Kidney capillary endothelial cell (primary cell): ENCODE results near the gene PARP12.

ENCODE experiments used
- DNase-seq: peaks from one replicate; pipeline ENCODE4 v3.0.0-alpha.2; 2018; ENCODE audit warnings: low spot score

The PARP12 gene

DNA sequence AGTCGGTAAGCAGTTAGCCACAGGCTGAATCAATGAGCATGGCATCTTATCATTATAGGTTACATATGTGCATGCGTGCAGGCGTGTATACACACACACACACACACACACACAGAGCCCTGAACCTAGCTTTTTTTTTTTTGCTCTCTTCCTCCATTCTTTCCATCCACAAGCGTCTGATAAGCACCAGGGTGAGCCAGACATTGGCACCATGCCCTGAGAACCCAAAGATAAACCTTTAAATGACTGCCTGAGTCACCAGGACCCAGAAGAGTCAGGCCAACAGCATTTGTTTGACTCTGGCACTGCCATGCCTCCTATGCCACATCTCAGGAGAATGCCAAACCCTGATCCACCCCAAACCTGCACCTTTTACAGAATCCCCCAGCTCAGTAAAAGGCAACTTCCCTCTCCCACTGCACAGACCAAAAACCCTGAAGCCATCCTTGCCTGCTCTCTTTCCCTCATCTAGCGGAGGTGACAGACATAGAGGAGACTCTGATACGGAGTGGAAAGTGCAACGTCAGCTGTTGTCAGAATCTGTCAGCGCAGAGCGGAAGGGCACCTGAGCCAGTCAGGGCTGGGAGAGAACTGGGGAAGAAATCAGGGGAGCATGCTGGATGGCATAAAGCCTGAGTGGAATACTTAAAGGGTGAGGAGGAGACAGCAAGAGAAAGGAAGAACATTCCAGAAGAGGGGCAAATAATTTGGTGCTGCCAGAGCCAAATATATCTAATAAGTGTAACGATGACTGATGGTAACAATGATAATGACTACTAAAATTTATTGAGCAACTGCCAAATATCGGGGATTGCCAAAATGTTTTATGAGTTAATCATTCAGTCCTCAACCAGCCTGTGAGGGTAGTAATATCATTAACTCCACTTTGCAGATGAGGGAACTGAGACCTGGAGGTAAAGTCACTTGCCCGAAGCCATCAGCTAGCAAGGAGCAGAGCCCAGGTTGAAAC, 3.2 kb downstream of the PARP12 start:
- DNase-seq: no peak

DNA sequence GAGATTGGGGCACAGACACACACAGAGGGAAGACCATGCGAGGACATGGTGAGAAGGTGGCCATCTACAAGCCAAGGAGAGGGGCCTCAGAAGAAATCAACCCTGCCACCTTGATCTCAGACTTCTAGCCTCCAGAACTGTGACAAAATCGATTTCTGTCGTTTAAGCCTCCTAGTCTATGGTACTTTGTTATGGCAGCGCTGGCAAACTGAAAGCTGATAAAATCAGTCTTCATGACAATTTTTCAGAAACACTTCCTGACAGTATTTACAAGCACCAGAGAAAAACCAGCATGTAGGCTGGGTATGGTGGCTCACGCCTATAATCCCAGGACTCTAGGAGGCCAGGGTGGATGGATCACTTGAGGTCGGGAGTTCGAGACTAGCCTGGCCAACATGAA, 4.2 kb downstream of the PARP12 start:
- DNase-seq: no peak

DNA sequence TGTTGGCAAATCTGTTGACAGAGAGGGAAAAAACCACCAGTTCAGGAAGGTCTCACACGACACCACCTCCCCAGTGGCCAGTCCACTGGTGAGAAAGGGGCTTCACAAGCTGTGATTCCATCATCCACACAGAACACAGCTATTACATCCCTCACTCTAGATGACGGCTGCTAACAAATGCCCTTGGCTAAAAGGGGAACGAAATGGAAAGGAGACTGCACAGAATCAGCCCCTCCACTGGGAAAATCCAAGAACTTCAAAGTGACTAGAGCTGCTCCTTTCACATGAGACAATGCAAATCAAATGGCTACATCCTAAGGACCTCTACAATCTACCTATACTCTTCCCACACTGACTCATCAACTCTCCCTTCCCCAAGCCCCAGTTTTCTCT, 5.6 kb downstream of the PARP12 start:
- DNase-seq: no peak

DNA sequence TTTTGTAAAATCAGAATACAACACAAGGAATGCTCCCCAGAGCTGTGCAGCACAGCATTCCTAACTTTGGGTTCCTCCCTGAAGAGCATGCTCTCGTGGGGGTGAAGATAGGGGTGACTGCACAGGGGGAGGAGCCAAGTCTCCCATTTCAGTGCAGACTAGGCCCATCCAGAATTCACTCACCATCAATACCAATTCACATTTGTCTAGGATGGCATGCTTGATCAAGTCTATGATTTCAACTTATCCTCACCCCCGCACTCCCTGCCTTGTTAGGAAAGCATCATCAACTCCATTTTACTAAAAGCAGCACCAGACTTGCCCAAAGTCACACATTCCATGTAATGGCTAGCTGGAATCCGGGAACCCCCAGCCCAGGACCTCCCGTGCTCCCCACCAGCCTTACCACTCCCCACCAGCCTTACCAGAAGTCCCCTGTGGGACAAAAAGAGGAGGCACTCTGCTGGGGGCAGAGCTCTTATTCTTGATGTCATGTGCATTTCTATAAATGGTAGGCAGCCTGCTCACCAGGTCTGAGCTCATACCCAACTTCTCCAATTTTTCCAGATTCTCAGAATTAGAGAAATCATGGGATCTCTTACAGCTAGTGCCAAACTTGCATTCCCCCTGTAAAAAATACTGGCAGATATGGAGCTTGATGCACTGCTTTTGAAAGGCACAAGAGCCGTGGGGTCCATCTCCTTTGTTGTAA, 6.2 kb downstream of the PARP12 start:
- DNase-seq: no peak

DNA sequence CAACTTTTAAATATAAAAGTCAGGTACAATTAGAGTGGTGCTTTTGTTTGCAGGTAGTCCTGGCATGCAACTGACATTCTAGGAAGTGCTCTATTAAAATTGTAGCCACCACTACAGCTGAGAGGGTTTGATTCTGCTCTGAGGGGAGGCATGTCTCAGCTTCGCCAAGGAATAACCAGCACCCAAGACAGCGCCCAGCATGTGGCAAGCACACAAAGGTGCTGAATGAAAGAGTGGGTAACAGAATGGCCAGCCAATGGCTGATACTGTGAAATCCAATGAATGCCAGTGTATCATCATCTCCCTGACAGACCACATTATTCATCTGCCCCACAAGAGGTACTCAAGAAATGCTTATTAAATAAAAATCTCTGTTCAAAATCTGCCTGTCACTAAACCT, 6.9 kb downstream of the PARP12 start:
- no peak for DNase-seq

DNA sequence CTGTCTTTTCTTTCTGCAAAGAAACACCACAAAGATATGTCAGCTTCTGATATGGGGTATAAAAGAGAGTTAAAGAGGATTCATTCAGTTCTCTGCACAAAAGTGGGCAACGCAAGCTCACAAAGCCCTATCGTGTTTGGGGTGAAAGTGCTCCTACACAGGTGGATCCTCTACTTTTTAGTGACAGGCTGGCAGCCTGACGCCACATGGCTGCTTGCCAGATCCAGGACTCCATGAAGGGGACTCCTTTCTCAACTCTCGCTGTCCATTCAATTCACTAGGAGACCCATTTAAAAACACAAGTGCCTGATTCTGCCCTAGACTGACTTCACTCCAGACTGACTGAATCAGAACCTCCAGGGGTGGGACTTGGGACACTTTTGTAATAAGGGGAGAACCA, 8.0 kb downstream of the PARP12 start:
- DNase-seq: no peak

DNA sequence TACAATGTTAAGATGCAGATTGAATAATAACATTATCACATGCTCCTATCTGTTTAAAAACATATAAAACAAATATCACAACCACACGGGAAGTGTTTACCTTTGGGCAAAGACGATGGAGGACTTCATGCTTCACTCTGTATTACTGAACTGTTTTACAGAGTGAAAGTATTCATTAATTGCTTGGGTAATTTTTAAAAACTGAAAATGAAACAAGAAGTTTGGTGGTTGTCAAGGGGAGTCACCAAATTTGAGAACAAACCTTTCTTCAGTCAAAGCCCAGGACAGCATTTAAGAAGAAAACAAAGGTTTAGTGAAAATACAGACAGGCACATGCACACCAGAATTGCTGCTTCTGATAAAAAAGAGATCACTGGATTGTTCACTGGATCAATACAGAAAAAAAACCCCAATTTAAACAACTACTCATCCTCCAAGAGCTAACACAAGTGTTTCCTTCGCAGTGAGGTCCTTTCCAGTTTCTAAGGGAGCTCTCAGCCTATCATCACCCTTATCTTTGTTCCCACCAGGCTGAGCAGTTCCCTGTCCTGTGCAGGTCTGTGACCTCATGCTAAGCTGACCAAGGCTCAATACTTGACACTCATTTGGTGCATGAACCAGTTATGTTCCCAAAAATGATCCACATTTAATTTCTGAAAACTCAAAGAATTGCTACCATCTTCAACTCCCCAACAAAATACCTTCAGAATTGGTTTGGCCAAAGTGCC, 8.8 kb downstream of the PARP12 start:
- no peak for DNase-seq

DNA sequence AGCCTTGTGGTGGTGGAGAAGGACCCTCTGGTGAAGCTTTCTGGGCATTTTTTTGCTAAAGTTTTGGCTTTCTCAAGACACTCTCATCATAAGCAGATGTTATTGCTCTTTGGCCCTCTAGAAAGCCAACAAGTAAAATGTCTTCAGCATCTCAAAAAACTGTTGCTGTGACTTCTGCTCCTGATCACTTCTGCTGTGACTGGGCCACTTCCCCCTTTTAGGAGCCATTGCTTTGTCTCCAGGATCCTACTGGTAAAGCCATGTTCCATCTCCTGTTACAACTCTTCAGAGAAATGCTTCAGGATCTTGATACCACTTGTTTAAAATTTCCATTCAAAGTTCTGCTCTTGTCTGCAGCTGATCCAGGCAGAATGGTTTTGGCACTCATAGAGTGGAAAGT, 10.9 kb downstream of the PARP12 start:
- no peak for DNase-seq

DNA sequence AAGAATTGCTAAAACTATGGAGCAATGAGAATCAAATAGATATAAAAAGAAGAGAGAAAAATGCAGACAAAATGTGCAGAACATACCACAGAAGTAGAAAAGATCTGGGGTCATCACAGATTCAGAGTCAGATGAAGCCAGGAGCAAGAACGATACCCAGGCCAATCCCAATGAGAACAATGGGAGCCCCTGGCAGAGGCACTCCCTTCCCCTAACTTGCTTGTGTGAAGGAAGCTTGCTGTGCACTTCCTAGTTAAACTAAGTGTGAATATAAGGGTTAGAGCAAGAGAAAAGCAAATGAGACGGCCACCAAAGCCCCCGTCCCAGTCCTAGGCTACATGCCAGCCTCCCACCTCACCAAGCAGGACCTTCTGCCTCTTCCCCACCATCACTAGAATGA, 12.7 kb downstream of the PARP12 start:
- DNase-seq: no peak

DNA sequence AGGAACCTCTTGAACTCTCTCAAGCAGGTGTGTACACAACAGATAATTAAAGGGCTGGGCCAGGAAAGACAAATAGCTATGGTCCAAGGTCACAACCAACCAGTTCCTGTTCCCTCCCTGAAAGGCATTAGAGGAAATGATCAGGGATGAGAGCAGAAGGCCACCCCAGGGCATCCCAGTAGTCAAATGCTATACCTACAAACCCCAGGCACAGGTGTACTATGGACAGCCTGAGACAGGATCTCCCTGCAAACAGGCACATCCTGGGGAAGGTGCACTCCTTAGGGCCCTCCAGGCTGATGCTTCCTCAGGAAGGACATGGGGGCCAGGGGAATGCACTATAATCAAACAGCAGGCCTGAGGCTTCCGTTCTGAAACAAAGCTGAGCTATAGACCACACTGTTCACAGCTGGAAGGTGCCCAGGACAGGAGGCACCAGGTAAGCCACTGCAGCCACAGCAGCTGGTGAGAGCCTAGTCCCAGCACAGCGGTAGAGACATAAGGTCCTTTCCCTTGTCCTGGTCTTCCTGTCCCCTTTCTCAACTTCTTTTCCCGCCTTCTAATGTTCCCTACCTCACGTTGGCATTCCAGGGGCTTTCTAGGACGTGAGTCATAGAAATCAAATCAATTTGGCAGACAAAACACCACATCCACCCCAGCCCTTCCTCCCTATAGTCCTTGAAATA, 13.3 kb downstream of the PARP12 start:
- DNase-seq: no peak

DNA sequence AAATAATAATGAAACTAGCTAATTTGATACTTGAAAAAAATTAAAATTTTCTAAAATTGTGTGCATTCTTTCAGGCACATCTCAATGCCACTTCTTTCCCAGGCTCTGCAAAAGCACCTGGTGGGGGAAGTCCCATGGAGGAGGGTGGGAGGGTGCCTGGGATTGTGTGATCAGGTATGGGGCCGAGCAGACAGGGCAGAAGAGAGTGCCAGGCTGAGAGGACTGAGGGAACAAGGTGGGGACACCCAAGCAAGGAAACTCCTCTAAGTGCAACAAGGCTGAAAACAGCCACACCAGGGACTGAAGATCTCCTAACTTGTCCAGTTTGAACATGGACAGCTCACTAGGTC, 13.8 kb downstream of the PARP12 start:
- DNase-seq: no peak

DNA sequence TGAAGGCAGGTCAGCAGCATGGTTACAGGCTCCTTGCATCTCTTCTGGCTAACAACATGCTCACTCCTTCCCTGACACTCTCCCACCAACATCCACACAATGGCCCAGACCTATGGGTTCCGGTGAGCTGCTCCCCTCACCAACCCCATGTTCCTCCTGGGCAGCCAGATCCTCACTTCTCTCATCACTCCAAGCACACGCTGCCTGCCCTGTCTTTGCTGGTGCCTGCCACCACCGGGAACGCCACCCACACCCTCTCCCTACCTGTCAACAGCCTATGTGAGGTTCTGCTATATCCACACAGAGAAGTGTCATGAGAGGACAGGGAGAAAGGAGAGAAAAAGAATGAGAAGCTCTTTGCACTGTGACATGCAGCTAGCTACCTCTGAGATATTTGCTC, 14.6 kb downstream of the PARP12 start:
- DNase-seq: no peak

DNA sequence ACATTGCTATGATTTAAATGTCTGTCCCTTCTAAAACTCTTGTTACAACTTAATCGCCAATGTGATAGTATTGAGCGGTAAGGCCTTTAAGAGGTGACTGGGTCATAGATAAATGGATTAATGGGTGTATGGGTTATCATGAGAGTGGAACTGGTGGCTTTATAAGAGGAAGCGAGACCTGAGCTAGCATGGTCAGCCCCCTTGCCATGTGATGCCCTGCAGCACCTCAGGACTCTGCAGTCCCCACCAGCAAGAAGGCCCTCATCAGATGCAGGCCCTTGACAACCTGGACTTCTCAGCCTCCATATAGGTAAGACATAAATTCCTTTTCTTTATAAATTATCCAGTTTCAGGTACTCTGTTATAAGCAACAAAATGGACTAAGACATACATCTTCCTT, 15.6 kb downstream of the PARP12 start:
- no peak for DNase-seq

DNA sequence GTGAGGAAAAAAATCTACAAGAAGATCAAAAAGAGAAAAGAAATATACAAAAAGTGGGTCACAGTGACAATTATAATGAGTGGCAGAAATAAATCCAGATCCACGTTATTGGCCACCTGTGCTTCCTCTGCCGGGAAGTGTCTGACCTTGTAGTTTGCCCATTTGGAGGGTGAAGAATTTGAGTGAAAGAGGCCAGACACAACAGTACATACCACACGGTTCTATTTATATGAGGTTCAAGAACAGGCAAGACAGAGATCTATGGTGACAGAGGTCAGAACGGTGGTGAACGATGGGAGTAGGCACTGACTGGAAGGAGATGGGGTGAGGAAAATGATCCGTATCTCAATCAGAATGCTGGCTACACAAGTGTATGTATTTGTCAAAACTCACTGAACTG, 17.1 kb downstream of the PARP12 start:
- DNase-seq: no peak

DNA sequence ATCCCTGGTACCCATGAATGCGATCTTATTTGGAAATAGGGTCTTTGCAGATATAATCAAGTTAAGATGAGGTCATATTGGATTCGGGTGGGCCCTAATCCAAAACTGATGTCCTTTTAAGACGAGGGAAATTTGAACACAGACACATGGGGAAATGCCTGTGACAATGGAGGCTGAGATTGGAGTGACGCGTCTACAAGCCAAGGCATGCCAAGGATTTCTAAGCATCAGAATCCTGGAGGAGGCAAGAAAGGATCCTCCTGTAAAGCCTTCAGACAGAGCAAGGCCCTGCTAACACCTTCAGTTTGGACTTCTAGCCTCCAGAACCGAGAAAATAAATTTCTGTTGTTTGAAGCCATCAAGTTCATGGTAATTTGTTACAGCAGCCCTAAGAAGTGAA, 18.5 kb downstream of the PARP12 start:
- DNase-seq: no peak

DNA sequence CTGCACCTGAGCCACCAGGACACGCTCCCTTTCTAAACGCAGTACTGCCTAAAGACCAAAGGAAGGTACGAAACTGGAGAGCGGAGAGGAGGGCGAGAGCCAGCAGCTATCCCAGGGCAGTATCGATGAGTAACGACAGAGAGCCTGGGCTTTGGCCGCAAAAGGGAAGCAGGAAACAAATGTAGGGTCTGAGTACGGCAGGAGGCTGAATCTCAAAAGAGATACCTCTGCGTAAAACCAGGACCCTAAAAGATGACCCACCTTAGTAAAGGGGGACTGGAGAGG, 20.4 kb downstream of the PARP12 start:
- DNase-seq: no peak

DNA sequence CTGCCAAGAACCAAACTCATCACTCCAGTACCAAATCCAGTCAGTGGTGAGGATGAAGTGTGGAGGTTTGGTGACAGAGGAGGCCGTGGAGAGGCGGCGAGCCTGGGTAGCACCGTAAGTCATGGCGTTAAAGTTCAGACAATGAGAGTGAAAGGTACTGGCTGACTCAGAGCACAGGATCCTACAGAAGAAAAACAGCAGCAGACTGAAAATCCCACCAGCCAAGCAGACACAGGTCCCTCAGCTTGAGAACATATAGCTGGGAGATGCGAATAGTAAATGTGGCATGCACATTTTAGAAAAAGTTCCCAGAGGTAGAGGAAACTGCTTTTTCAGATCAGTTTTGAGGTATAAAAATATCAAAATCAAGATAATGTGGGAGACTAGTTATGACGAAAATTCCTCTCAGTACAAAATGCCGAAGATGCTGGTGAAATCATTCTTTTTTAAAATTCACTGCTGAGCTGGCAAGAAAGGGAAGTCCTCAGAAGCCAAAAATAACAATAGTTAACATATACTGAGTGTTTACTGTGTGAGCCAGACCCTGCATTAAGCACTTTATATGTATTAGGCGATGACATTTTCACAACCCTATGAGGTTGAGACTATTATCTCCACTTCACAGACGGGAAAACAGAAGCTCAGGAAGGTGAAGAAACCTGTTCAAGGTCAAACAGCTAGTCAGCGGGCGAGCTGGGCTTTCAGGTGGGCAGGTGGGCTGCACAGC, 20.9 kb downstream of the PARP12 start:
- DNase-seq: no peak

DNA sequence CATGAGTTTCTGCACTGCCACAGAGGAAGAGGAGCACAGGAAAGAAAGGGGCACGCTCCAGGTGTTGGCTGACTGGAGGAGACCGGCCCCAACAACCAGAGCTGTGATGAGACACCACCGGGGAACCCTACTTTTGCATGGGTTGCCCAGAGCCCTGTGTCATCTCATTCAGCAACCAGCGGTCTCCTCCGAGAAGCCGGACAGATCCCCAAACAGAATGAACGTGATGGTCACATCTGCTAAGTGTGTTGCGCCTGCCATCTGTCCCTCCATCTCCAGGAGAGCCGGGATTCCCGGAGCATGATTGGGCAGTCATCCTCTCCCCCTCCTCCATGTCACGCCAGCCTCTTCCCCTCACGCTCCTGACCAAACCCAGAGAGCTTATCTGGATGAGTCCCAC, 22.9 kb downstream of the PARP12 start:
- DNase-seq: no peak

DNA sequence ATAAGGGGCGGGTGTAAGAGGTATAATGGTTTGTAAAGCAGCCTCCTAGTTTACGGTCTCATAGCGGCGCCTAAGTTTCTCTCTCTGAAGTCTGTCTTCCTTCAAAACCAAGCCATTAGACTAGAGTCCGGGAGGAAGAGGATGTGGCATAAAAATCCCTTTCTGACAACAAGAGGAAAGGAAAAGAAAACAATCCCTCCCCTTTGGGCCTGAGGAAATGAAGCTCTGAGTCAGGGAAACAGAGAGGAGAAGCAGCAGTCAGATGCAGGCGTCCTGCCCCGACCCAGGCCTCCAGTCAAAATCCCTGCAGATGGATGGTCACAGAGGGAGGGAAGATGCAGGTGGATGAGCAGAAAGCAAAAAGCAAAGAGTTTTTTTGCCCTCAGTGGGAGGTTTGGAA, 23.7 kb downstream of the PARP12 start:
- peak; percentile 65 for DNase-seq

DNA sequence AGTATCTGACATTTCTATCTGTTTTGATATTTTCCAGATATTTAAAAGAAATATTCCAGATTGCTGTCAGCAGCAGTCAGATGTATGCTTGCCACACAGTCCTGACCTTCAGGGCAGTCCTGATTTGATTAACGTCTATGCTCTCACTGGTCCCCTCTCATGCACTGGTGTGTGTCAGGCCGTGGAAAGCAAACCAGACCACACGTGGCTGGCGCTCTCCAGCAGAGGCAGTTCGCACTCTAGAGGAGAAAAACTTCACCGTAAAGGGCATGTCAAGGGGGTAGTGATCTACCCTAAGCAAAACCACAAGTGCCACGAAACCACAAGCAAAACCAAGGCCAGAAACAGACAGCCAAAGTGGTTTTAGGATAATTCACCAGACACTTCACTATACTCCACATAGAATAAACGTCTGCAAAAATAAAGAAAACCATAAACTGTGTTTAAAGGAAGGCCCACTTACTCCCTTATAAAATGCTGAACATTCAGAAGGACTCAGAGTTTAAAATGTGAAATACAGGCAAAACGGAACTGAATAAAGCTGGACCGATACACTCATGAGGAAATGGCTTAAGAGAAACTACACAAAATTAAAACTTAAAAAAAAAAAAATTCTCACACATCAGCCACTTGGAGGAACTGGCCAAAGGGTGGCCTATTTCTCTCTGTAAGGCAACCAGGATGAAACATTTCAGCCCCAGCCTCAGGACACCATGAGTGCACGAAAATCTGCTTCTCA, 26.4 kb downstream of the PARP12 start:
- no peak for DNase-seq
